Middle frontal gyrus (tissue), 1 donor: ENCODE measurements around the gene DAB1.
"Not testable (repeated sequence)": the region's sequence is repeated elsewhere in the genome, so short reads cannot be mapped to it uniquely, and the experiment has no call there.

ENCODE experiments used
- DNase-seq: peaks from one replicate; pipeline ENCODE4 v3.0.0-alpha.2; 2015; ENCODE audit warnings: low spot score; ENCODE audit errors: extremely low spot score

The DAB1 gene

GRCh38 chr1:57222801-57223200, 201.1 kb downstream of the DAB1 start:
- no peak for DNase-seq

GRCh38 chr1:57222307-57222706, 201.6 kb downstream of the DAB1 start:
- DNase-seq, result no peak

DNA sequence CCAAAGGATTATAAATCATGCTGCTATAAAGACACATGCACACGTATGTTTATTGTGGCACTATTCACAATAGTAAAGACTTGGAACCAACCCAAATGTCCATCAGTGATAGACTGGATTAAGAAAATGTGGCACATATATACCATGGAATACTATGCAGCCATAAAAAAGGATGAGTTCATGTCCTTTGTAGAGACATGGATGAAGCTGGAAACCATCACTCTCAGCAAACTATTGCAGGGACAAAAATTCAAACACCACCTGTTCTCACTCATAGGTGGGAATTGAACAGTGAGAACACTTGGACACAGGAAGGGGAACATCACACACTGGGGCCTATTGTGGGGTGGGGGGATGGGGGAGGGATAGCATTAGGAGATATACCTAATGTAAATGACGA, 203.0 kb downstream of the DAB1 start:
- not testable (repeated sequence) for DNase-seq

GRCh38 chr1:57218487-57219079, 205.3 kb downstream of the DAB1 start:
- DNase-seq, result no peak

DNA sequence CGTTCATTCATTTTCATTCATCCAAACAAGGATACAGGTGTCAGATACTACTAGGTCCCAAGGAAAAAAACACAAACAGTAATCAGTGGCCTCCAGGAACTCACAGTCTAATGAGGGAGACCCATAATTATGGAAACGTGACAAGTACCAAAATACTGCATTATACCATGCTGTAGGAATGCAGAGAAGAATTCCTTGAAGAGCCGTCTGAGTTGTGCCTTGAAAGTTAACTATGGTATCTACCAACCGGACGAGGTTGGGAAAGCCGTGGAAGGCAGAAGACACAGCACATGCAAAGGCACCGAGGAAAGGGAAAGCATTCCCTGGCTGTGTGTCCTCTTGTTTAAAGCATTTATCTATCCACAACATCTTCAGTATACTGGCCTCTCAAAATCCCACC, 206.0 kb downstream of the DAB1 start:
- no peak for DNase-seq

DNA sequence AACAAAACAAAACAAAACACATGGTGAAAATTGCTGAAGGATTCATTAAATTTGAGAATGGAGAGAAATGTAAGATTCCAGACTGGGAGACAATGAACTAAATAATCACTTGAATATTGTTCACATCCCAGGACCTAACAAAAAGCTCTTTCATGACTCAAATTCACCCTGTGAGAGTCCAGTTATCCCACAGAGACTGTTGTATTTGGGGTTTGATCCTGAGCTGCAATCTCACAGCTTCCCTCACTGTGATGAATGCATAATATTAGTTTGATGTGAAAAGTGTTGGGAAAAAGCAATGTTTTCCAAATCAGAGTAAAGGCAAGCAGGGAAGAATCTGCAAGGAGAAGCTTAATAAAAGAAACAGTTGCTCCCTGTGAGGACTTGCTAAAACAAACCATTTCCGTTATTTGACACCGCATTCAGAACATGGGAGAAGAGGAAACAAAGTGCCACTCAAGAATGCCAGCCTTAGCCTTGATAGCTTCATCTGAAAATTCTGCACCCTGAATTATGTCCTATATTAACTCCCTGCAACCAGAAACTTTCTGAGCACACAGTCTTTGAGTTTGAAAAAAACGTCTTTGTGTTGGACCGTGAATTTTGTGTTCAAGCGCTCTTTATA, 208.8 kb downstream of the DAB1 start:
- DNase-seq, result no peak

DNA sequence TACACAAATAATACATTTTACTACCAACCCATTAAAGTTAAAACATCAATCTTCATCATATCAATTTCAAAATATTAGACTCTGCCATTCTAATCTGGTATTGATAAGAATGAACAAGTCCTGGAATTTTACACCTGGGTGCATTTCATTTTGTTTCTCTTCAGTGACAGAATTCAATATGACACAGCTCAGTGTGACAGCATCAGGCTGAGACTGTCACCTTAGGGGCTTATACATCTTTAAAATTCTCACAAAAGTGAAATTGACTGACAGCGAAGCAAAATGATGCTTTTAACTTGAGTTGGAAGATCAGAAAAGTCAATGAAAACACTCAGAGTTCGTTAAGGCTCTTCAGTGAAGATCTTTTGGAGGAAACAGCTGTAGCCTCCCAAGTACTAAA, 213.0 kb downstream of the DAB1 start:
- DNase-seq, result no peak

DNA sequence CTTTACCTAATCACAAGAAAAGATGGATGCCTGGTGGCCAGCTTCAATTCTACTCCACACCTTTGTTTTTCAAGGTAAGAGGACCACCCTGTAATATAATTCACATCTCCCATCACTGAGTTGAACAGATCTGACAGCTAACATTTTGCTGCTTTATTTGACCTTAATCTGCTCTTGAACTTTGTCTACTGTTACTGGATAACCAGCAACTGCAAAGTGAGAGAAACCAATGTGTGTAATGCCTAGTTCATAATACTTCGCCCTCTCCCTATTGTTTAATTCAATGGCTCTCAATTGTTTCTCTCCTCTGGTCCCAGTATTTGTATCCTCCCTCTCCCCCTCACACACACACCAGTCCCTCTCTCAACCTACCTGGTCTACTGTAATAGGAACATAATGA, 214.4 kb downstream of the DAB1 start:
- DNase-seq, result no peak

GRCh38 chr1:57208741-57209302, 215.0 kb downstream of the DAB1 start:
- no peak for DNase-seq

DNA sequence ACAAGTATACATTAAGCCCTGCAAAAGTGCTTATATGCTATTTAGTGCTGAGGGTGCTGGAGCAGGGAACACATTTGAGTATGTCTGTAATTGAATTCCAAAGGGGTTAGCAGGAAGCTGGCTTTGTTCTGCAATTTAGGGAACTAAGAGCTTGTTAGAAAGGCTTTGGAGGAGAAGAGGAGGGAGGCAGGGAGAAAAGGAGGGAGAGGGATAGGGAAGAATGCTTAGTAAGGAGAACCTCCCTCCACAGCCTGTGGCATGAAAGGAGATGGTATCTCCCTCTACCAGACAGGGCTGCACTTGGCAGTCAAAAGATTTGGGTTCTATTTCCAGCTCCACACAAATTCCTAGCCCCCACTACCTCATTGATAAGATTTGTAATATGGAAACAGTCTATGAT, 217.8 kb downstream of the DAB1 start:
- DNase-seq, result no peak

DNA sequence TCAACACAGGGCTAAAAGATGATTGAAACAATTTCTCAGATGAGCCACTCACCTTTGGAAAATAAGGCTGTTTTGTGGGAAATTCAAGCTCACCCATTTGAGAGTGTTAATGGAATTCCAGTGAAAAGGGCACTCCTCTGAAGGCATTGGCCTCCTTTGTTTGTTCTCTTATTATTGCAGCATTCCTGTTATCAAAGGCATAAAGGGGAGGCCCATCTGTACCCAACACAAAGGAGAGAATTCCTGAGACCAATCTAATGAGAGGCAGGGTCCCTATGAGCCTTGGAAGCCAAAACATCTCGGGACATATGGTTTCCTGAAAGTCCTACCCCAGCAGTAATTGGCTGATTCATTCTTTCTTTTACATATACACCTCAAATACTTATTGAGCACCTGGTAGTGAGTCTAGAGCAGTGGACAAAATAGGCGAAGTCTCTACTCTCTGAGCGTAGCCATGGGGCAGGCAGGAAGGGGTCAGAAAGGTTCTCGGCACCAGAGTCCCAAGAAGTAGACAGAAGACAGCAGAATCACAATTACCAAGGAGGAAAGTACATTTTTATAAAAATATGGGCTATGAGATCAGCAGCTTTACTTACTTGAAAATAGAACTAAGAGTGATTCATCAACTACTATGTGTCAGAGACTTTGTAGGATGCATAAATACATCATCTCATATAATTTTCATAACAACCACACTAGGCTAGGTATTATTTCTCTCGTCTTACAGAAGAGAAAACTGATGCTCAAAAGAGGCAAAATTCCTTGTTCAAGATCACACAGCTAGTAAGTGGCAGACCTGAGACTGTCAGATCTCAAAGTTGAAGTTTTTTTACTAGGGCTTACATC, 218.7 kb downstream of the DAB1 start:
- DNase-seq, result no peak

DNA sequence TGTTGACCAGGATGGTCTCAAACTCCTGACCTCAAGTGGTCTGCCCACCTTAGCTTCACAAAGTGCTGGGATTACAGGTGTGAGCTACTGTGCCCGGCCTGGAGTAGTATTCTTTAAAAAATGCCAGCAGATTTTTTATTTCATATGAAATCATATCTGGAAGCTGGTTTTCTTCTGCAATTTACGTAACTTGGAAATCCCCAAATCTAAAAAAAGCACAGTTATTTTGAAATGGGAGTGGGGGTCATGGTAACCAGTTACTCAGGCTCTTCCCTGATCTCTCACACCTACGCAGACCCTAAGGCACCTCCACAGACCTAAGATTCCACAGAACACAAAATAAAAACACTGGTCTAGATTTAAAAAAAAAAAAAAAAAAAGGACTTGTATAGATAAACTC, 219.8 kb downstream of the DAB1 start:
- DNase-seq, result no peak

GRCh38 chr1:57202241-57202640, 221.6 kb downstream of the DAB1 start:
- no peak for DNase-seq

- DNase-seq, result no peak
Measured at GRCh38 chr1:57198912-57199311, 224.9 kb downstream of the DAB1 start.

GRCh38 chr1:57195436-57195941, 228.4 kb downstream of the DAB1 start:
- no peak for DNase-seq

- no peak for DNase-seq
Measured at GRCh38 chr1:57192222-57192621, 231.6 kb downstream of the DAB1 start.

DNA sequence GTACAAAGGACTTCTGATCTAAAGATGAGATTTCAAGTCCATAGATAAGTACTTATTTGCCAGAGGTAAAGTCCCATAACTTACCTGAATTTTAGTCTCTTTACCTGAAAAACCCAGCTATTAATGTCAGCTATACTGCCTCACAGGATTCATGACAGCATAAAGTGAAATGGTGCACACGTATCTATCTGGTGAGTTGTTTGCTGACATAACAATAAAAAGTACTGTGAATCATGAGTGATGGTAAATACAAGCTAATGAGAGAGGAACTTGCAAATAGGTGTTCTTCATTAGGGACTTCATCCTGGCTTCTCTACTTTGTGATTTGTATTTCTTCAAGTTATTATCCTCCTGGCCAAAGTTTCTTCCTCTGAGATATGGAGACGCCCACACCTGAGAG, 233.0 kb downstream of the DAB1 start:
- no peak for DNase-seq

DNA sequence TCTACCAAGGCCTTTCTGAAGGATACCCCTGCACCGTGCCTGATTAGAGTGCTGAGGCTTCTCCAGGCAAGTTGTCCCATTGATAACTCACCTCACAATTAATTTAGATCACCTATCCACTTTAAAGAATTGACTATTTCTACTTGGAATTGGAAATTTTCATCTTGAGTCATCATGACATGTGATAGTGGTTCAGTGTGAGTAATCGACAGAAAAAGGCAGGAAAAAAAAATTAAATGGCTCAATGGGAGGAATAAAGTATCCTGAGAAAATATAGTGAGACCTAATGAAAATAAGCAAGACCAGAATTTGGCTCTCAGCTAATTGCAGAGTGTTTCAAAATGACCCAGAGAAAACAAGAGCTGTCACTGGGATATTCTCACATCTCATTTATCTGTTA, 235.7 kb downstream of the DAB1 start:
- no peak for DNase-seq

GRCh38 chr1:57186455-57186854, 237.4 kb downstream of the DAB1 start:
- no peak for DNase-seq

DNA sequence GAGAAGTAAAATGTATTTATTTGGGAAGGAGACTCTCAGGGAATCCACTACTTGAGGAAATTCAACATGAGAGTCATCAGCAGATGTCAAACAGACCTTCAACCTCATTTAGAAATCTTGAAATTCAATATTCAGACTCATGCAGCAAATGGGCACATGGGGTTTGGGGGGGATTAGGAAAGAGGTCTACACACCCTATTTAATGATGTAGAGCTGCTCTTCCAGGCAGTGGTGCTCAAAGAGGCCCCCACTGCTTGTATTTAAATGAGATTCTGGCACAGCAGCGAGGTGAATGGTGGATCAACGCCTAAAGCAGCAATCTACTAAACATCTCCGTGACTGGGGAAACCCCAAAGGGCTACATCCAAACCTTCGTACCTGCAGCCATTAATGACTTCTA, 244.9 kb downstream of the DAB1 start:
- no peak for DNase-seq

GRCh38 chr1:57175506-57175905, 248.4 kb downstream of the DAB1 start:
- DNase-seq, result no peak

DNA sequence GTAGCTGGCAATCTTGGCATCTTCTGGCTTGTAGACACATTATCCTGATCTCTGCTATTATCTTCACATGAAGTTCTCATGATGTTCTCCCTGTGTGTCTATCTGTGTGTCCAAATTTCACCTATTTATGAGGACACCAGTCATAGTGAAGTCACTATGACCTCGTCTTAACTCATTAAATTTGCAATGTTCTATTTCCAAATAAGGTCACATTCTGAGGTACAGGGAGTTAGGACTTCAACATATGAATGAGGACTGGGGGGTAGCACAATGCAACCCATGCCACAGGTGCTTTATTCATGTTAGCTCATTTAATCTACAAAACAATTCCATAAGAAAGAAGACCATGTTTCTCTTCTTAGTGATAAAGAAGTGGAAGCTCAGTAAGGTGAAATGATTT, 251.8 kb downstream of the DAB1 start:
- no peak for DNase-seq
